Stimulated activated CD4-positive, alpha-beta T cell treated with anti-CD3 and anti-CD28 coated beads, Interleukin-1b, Interleukin-23, amount 100 ng/mL, for 4 hours (primary cell): ENCODE measurements around the gene PCP2.

Experiments used
- DNase-seq, 2 donors: peaks; one replicate each; pipeline ENCODE4 v3.0.0-alpha.2; 2020; ENCODE audit warnings: low read depth in 2 of 2

Gene PCP2

GRCh38 chr19:7596211-7596937, 37.1 kb downstream of the PCP2 start:
- no peak for DNase-seq

- peak; percentile 21 to 51 for DNase-seq
Observed at GRCh38 chr19:7595466-7596133, 37.9 kb downstream of the PCP2 start, which contains the start of gene CAMSAP3. Gene CAMSAP3, plus strand, starts transcription at chr19:7595863. Its CDS starts 140 bp downstream, at chr19:7596003.

DNA sequence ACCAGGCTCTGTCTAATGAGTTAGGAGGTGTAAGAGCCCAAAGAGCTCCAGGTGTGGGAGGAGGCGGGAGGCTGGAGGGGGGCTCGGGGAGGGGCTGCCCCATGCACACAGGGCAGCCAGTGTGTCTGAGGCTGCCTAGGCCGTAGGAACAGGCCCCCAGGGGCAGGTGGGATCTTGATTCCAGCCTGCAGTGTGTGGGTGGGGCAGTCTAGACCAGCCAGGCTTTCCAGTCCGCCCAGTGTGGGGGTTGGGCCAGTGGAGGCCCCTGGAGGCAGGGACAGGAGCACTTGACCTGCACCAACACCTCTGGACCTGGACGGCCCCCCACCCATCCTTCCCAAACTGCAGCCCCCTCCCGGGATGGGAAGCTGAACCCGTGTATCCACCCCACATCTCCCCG, 43.3 kb downstream of the PCP2 start:
- DNase-seq = no peak

DNA sequence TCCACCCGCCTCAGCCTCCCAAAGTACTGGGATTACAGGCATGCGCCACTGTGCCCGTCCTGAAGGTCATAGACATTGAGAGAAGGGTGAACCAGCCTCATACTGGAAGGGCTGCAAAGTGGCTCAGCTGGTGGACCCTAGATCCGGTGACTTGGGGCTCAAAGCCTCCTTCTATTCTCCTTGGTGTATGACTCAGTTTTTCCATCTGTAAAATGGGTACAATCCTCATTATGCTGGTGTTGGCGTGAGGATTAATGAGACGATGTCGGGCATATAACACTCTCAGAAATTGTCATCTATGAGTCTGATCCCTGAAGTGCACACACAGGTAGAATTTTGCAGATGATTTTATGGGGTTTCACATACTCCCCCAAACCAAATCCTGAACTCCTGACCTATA, 43.7 kb downstream of the PCP2 start:
- no peak for DNase-seq

- DNase-seq = no peak
Observed at GRCh38 chr19:7582446-7582845, 51.1 kb downstream of the PCP2 start.
